T47D (cell line): ENCODE data around the gene RGS6.

Source experiments
- DNase-seq, 2 experiments: peaks; one replicate each; pipeline versions ENCODE4 v3.0.0 to v3.0.0-alpha.2; 2011 to 2012; ENCODE audit warnings: low read depth in 1 of 2, low spot score in 1 of 2
- JUND ChIP-seq: IDR thresholded peaks from 2 replicates; pipeline ENCODE4 v1.6.1; 2012; ENCODE audit warnings: low read depth
- in situ Hi-C: cut with HindIII; loops from 2 replicates; pipeline ENCODE4 v1.10.0; 2016; ENCODE audit warnings: low sequenced_read_pairs, low pct_unique_long_range_greater_than_20kb

RGS6 gene

DNA sequence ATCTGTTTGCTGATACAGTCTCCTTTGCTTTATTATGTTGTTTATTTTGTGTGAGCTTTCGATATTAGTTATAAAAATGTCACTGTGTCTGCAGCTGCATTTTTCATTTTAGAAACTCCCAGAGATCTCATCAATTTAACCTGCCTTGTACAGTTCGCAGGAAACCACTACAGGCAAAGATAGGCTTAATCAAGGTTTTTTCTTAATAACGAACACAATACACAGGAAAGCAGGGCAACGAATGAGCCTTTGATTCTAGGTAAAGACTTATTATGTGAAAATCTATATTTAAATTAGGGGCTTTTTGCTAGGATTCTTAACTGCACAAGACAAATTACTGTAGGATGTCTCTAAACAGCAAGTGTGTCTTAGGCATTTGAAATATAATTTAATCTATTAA, 191.9 kb downstream of the RGS6 start:
- TF ChIP-seq JUND: no peak
- in situ Hi-C loops: no loop called here
- DNase-seq: no peak

DNA sequence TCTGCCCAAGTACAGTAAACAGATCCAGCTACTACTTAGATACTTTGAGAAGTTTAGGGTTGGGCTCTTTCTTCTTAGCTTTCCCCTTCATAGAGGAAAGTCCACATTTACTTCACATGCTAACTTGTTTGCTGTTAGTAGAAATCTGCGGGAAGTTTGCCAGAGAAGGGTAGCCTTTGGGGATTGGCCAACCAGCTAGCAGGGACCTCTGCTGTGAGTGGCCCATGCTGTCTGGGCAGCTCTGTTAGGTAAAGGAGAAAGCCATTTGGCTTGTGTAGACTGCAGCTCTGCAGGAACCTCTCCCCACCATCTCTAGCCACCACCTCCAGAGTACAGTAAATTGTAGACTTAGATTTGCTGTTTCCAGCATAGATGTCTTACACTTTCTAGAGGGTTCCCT, 193.9 kb downstream of the RGS6 start:
- DNase-seq: peak in 1 of 2 experiments; percentile 35
- TF ChIP-seq JUND: no peak
- in situ Hi-C loops: no loop called here

DNA sequence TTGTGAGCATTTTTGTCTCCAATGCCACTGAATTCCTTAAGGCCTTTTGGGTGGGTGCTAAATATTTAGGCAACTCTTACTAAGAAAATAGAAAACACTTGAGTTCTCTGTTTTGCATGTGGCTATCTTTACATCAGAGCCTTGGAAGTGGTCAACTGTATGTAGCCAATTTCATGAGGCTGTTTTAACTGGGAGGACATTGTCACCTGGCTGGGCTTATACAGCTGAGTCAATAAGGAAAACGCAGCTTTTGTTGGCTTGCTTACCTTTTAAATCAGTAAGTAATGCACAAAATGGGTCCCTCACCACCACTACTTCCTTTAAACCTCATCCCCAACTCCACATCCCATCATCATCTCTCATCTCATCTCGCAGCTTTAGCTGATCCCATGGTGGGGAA, 194.3 kb downstream of the RGS6 start:
- DNase-seq: peak in 1 of 2 experiments; percentile 36
- no peak for TF ChIP-seq JUND
- in situ Hi-C loops: no loop called here

GRCh38 chr14:72128629-72129028, 196.4 kb downstream of the RGS6 start:
- DNase-seq: peak in 1 of 2 experiments; percentile 25
- in situ Hi-C loops: no loop called here
- TF ChIP-seq JUND: no peak

DNA sequence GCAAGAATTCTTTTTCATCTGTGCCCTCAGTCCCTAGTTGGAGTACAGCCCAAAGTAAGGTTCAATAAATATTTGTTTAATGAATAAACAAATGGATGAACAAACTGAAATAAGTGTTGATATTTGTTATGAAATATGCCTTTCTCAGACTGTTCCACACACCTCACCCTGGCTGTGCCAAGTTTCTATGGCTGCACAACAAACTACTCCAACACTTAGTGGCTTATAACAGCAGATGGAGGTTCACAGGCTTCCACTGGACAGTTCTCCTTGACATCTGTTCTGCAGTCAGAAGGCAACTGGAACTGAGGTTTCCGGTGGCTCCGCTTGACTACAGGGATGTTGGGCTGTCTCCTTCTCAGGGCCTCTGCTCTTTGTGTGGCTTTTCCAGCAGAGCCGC, 197.1 kb downstream of the RGS6 start:
- in situ Hi-C loops: no loop called here

DNA sequence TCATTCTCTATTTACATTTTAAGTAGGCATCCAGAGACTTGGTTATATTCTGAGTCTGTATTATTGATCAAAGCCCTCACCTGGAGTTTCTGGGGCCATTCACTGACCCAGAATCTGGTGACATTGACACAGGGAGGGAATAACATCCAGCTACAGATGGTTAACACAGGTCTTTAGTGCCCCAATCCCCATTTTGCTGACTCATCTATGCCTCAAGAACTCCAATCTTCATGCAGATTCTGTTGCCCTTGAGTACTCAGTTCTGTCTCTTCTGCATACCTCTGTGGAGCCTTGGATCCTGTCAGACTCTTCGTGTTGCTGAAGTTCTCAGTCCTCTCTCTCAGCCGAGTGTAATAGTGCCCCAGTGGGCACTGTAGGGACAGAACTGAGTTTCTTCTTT, 208.9 kb downstream of the RGS6 start:
- no peak for TF ChIP-seq JUND
- in situ Hi-C loops: no loop called here
- DNase-seq: no peak

More for the DNA sequence above, 197.1 kb downstream of the RGS6 start:
- no peak for TF ChIP-seq JUND
- peak in 1 of 2 experiments; percentile 44 for DNase-seq

DNA sequence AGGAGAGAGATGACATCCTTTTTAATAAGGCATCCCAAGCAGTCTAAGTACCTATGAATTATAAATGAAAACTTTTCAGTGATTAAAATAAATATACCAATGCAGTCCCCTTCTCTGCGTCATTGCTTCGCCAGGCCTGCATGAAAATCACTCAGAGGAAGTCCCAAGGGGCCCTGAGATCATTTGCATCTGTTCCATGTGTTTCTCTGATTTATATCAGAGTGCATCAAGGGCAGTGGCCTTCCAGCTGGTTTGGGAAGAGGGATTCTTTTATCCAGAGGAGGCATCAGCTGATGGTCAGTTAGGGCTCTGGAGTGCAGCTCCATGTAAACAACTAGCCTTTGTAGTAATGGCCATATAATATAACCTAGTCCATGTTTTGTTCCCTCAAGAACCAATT, 210.1 kb downstream of the RGS6 start:
- TF ChIP-seq JUND: no peak
- in situ Hi-C loops: no loop called here
- no peak for DNase-seq

DNA sequence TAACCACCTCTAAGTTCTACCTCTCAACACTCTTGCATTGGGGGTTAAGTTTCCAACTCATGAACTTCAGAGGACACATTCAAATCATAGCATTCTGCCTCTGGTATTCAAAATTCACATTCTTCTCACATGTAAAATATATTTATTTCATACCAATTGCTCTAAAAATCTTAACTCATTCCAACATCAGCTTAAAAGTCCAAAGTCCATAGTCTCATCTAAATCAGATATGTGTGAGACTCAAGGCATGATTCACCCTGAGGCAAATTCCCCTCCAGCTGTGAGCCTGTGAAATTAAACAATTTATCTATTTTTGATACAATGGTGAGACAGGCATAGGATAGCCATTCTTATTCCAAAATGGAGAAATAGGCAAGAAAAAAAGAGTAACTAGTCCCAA, 214.0 kb downstream of the RGS6 start:
- no peak for TF ChIP-seq JUND
- DNase-seq: no peak
- in situ Hi-C loops: no loop called here

- in situ Hi-C loops: no loop called here
- no peak for TF ChIP-seq JUND
- peak in 1 of 2 experiments; percentile 24 for DNase-seq
These were observed 222.6 kb downstream of the RGS6 start for GRCh38 chr14:72154645-72155378.

- no peak for TF ChIP-seq JUND
- in situ Hi-C loops: no loop called here
- DNase-seq: no peak
These were observed 223.3 kb downstream of the RGS6 start for GRCh38 chr14:72155379-72155993.

DNA sequence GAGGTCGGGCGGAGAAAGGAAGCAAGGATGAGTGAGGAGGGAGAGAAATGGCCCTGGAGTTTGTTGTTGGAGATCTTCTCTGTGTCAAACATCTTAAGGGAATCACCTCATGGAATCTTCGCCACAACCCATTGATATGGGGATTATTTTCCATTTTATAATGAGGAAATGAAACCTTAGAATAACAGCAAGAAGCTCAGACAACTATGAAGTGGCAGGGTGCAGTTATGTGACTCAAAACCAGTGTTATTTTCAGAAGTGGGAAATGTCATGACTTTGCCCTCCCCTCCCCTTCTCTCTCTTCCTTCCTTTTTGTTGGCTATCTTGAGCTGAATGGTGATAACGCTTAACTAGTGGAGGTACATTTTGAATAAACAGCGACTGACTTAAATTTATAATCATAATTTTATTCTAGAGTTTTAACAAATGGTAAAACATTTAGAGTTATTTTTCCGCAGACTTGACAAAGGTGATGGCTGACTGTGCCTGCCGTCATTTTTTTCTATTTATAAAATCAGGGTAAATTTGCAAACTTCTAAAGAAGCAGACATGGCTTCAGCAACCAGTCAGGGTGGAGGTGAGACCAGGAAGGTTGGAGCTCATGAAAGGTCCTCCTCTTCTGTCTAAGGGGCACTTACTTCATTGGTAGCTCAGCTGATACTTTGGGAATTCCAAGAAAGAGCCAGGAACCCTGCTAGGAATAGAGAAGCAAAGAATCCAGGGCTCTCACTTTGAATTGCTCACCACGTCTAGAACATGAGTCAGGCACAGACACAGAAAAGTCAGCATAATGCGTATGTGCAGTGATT, 232.4 kb downstream of the RGS6 start:
- in situ Hi-C loops: no loop called here
- no peak for DNase-seq
- no peak for TF ChIP-seq JUND

GRCh38 chr14:72165229-72165698, 233.0 kb downstream of the RGS6 start:
- in situ Hi-C loops: no loop called here
- TF ChIP-seq JUND: no peak
- DNase-seq: no peak

DNA sequence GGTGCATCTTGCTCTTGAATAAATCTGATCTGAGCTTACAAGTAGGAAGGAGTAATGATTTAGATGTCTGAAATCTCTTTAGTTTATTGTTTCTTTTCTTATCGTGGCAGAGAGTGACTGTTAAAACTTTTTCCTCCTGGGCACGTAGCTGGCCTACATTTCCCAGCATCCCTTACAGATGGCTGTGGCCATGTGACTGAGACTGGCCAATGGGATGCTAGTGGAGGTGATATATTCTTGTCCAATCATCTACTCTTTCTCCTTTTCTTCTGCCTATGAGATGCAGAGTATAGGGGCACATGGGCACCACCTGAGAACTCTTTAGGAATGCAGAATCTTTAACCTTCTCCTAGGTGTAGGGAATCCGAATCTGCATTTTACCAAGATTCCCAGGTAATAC, 237.3 kb downstream of the RGS6 start:
- TF ChIP-seq JUND: no peak
- in situ Hi-C loops: no loop called here
- peak; percentile 11 to 52 for DNase-seq
